HG03457 (cell line): ENCODE results near the gene ATP2B3.
A peak's percentile ranks its signal among the peaks of the same experiment; 100 is the strongest.

ENCODE experiments used
- ATAC-seq: cut with Tn5 transposase; IDR thresholded peaks from one replicate; pipeline ENCODE4 v1.9.1; 2021; ENCODE audit warnings: moderate number of reproducible peaks; ENCODE audit not compliant: unreplicated experiment

ATP2B3 gene

DNA sequence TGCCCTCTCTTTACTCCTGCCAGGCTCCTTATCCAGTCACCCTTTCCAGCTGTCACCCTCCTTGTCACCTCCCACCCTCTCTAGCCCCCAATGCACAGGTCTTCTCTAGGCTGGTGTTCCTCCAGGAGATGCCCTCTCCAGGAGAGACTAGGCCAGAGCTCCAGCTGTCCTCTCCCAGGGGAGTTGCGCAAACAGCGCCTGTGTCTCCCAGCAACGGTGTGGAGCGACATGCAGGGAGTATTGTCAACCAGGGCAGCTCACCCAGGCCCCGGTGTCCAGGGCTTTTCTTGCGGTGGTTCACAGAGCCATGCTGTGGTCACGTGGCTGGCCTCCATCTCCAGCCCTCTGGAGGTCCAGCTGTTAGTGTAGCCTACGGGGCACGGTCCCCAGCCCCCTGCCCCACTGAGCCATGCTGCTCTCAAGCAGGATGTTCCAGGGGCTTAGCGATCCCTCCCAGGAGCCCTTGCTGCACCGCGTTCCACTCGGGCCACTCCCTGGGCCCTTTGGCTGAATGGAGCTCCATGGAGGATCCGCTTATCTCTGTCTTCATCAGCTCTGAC lies 46.7 kb downstream of the ATP2B3 start:
- ATAC-seq, result no peak

DNA sequence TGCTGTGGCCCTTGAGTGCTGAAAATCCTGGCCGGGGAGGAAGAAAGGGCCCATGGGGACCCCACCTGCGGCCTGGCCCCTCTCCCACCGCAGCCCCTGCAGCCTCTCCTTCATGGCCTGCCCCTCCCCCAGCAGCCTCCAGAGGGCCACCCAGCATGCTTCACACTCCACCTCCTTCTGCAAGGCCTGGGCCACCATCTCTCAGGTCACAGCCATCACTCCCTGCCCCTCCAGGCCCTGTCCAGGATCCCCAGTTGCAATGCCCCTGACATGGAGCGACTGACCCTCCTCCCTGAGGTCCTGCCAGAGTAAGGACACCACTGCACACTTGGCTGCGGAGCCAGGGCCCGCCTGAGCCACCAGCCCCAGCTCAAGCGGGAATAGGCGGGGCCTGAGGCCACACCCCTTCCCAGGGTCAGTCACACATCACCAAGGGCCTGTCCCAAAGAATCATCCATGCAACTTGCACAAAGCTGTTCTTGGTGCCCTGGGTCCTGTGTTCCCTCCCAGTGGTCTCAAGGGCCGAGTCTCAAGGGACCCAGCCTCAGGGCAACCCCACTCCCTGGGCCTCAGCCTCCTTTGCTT lies 48.6 kb downstream of the ATP2B3 start:
- no peak for ATAC-seq

DNA sequence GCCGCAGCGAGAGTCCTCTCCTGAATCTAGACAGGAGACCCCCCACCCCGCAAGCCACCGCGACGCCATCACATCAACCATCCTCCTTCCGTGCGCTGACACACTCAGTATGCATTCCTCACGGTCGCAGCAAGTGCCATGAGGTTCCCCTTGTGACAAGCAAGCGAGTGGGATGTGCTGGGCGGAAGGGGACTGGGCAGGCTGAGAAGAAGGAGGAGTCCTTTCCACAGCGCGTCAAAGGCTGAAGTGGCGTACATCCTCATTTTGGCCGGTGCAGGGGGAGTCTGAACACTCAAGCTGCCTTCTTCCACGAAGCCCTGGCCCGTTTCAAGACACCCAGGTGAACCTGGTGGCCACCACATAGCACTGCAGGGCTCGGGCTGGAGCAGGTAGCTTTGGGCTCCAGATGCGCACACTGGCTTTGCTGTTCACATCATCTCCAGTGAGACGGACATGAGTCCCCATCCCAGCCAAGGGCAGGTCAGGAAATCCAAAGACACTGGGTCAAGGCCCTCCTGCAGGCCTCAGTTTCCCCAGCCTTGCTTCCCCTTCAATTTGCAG lies 51.1 kb downstream of the ATP2B3 start:
- no peak for ATAC-seq

DNA sequence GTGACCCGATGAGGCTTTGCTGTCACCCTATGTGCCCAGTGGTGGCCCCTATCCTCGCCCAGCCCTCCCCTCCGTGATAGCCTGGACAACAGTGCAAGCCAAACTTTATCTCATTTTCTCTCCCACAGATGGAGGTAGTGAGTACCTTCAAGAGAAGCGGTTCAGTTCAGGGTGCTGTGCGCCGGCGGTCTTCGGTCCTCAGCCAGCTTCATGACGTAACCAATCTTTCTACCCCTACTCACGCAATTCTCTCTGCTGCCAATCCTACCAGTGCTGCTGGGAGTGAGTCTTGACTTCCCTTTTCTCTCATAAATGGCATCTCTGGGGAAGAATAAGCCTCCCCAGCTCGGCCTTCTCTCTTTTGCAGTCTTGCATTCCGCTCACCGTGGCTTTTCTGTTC lies 52.0 kb downstream of the ATP2B3 start:
- no peak for ATAC-seq

DNA sequence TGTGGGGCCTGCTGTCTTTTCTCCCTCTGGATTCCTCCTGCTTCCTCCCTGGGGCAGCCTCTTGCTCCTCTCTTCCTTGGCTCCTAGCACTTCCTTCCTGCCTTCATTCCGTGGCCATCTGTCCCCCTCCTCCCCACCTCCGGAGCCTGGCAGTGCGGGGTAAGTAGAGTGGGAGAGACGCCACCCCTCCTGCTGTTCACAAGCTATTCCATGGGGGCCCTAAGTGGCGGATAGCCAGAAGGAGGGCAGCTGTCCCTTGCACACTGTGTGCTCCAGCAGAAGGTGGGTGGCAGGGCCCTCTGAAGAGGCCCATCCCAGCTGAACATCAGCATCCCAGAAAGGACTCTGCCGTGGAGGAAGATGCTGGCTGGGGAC lies 54.1 kb downstream of the ATP2B3 start:
- ATAC-seq, result no peak

DNA sequence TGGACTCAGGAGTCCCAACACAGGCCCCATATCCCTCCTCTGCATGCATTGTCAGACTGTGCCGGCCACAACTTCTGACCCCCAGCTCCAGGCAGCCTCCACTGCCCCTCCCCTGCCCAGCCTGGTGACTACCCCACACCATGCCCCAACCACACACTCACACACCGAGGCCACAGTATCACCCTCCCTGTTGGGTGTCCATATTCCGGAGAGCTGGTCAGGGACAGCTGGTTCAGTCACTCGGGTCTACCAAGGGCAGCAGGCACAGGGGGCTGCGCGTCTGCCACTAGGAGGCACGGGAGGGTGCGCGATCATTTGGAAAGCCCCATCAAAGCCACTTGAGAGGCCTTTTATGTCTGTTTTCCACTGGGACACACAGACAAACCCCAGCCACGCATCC lies 55.2 kb downstream of the ATP2B3 start:
- no peak for ATAC-seq

DNA sequence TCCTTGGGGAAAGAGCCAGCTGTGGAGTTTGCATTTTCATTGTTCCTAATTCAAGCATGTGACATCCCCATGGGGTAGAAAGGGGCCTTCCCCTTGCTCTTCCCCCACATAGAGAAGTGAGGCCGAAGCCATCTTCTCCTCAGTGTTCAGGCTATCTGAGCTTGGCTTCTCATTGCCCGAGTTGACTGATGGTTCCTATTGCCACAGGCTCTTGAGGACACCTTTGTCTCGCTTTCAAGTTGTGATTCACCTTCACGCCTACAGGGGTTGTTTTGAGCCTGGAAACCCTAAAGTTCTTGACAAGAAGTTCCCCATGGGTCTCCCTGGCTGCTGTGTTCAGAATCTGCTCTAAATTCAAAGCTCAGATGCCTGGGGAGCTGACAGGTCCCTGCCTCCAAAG lies 56.5 kb downstream of the ATP2B3 start:
- ATAC-seq, result no peak

DNA sequence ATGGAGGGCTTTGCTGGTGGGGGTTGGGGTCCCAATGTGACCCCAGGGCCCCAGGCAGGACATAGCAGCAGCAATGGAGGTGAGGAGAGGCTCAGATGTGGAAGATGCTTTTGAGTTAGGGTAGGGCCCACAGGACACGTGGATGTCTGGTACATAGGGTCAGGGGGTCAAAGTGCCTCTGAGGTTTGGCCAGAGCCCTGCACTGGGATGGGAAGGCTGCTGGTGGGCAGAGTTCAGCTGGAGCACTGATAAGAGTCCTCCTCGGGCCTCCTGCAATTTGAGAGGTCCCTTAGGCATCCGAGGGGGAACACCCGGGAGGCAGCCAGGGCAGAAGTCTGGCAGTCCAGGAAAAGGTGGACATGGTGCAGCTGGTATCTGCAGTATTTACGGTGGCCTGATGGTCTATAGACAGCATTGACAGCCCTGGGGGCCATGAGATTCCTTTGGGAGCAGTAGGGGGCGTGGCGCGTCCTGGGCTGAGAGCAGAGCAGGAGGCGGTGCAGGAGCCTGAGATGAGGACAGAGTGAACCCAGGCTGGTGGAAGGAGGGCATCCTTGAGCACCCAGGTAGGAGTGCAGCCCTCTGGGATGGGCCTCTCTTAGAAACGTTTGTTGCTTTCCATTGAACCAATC lies 58.9 kb downstream of the ATP2B3 start:
- ATAC-seq, result no peak

DNA sequence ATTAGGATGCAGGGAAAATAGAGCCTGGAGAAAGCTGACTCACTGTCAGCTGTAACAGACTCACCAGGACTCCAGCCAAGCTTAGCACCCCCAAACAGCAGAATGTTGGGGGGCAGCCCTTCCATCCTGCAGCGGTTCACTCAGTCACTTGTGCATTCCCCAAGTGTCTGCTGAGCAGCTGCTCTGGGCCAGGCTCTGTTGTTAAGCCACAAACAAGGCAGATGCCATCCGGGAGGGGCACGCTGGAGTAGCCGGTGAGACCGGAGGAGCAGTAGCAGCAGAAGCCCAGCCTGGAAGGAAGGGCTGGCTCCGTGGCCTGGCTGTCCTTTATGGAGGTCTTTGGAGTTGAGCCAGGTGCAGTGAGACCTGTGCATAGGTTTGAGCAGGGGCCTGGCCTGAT lies 59.5 kb downstream of the ATP2B3 start:
- ATAC-seq, result no peak

DNA sequence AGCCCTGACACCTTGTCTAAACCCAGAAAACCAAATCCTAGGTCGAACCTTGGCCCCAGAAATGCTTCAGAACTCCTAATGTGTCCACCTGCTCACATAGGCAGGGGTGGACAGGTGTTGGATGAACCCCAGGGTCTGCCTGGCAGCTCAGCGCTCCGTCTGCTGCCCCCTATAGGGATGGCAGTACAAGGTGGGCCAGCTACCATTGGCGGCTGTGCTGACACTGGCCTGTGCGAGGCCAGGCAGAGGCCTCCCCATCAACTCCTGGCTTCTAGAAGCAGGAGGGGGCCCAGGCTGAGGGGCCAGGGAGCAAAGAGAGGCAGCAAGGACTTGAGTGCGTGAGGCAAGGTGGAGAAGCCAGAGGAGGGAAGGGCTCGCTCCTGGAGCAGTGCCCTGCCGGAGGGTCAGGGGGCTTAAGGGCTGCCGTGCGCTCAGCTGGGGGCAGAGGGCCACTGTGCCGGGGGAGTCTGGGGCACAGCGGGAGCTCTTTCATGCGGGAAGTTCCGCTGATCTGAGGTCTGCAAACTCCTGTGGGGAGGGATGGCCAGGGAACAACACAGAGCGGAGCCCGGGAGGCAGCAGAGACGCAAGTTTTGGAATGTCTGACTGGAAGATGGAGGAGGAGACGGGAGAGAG lies 60.9 kb downstream of the ATP2B3 start:
- no peak for ATAC-seq

DNA sequence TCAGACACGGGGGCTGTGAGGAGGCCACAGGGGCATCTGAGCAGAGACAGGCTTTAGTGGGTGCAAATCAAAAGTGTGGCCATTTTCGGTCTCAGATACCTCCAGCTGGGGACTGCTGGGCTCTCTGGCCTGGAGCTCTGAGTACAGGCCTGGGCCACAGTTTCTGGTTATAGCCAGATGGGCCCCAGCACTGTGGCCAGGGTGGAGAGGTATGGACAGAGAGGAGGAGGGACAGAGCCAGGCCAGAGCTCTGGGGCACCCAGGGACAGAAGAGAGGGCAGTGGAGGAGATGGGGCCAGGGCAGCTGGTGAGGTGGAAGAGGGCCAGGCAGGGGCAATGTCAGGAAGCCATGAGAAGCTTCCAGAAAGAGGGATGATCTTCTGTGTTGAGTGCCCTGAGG lies 61.4 kb downstream of the ATP2B3 start:
- no peak for ATAC-seq

DNA sequence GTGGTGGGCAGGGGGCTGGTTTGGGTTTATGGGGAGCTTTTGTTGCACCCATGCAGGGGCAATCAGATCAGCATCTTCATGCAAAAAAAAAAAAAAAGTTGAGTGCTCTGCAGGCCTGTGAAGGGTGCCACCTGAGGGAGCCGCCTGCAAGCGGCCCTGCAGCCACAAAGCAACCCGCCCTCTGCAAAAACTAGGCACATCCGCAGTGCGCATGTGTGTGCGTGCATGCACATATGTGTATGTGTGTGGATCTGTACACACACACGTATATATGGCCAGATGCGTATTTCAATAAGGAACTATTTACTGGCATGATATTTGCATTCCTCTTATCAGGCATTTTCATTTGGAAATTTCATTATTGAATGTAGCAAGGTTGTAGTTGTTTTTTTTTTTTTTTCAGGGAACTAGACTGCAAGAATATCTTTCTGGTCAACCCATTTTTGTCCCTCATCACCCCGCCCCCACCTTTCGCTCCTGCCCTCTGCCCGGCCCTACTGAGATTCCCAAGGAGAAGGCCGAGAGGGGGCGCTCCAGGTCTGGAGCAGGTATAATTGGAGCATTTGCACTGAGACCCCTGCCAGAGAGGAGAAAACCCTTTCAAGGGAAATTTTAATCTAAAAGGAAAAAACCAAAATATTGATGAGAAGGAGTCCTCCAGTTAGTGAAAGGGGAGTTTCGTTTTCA lies 63.4 kb downstream of the ATP2B3 start:
- no peak for ATAC-seq

DNA sequence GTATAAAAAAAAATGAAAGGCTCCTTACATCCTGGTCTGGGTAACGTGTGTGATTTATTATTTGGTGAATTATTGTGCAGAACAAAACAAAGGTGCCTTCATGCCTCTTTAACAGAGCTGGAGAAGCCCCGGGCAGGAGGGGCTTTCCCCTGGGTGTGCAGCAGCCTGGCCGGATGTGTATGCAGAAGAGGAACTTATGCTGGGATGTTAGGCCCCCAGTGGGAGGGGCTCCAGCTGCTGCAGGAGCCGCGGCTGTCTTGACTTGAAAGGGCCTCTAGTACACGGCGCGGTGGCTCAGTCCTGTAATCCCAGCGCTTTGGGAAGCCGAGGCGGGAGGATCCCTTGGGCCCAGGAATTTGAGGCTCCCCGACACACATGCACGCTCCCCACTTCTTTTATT lies 65.5 kb downstream of the ATP2B3 start:
- ATAC-seq, result peak; percentile 98

DNA sequence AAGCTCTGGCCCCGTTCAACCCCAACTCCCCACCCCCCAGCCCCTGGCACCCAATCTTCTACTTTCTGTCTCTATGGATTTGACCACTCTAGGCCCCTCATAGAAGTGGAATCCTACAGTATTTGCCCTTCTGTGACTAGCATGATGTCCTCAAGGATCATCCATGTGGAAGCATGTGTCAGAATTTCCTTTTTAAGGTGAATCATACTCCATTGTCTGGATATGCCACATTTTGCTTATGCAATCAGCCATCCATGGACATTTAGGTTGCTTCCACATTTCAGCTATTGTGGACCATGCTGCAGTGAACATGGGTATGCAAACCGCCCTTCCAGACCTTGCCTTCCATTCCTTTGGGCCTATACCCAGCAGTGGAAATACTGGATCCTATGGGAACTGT lies 66.0 kb downstream of the ATP2B3 start:
- ATAC-seq, result no peak

DNA sequence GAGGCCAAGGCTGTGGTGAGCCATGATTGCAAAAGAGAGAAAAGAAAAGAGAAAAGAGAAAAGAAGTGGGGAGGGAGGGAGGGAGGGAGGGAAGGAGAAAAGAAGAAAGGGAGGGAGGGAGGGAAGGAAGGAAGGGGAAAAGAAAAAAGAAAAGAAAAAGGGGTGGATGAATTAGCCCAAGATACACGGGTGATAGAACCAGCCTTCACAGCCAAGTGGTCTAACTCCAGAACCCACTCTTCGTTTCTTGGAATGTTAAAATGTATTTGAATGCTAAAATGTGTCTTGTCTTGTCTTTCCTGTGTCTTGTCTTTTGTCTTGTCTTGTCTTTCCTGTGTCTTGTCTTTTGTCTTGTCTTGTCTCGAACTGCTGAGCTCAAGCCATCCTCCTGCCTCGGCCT lies 68.4 kb downstream of the ATP2B3 start:
- ATAC-seq, result no peak

DNA sequence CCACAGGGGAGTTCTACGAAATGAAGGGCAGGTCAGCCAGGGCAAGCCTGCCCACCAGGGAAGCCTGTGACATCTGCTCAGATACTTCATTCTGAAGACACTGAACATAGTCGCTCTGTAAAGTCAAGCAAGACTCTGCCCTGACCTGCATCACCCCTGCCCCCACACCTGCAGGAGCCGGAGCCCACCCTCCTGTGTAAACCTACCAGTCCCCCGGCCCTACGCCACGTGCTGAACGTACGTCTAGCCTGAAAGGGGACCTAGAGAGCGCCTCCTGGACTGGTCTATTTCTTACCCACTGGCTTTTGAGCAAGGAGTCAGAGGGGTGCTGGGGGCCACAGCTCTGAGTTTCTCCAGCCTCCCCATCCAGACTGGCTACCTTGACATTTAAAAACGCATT lies 69.9 kb downstream of the ATP2B3 start:
- ATAC-seq, result no peak

DNA sequence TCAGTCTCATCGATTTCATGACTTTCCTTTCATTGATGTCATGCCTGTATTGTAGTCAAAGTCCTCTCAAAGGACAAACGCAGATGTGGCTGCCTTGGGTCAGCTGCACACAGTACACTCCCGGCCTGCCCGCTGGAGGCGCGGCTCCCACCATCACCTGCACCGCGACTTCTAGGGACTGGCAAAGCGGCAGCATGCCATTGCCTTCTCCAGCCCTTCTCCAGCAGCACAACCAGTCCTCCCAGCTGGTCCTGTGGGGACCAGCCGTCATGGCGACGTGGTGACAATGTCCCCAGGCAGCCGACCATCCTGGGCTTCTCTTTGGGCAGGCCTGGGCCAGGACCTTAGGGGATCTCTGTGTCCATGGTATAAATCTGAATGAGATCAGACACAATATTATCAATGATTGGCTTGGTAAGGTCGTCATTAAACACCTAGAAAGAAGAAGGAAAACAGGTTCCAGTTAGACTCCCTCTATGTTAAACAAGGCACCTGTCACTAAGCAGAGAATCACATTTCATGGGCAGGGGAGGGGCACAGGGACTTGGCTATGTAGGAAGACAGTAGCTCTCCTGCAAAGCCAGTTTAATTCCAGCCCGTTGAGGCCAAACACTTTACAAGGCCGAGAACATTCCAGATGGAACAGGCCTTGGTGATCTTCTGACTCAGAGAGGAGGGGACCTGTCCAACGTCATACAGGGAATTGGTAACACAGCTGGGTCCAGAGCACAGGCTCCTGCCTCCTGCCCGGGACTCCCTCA lies 70.8 kb downstream of the ATP2B3 start:
- no peak for ATAC-seq

DNA sequence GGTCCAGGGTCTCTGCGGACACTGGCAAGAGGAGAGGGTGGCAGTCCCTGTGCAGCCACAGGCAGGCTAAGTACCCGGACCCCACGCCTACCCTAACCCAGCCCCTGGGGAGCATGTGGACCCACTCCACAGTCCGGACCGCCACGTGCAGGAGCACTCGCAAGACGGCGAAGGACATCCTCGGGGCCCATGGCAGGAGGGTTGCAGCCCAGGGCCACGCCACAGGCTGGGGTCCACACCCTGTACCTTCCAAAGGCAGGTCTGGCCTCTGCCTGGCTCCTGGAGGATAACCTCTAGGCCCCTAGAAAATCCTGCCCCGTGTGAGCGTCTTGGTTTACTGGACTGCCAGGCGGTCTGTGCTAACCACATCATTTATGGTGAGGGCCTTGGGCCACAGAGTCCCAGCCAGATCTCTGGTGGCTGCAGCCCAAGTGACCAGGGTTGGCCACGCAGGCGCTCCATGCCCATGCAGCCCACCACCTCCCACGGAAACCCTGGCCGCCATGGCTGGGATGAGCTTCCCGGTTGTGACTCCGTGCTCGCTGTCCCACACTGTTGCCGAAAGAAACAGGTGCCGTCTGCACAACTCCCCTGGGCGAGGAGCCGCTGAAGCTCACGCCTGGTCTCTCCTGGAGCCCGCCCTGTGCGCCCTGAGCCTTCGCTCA lies 71.5 kb downstream of the ATP2B3 start:
- no peak for ATAC-seq

DNA sequence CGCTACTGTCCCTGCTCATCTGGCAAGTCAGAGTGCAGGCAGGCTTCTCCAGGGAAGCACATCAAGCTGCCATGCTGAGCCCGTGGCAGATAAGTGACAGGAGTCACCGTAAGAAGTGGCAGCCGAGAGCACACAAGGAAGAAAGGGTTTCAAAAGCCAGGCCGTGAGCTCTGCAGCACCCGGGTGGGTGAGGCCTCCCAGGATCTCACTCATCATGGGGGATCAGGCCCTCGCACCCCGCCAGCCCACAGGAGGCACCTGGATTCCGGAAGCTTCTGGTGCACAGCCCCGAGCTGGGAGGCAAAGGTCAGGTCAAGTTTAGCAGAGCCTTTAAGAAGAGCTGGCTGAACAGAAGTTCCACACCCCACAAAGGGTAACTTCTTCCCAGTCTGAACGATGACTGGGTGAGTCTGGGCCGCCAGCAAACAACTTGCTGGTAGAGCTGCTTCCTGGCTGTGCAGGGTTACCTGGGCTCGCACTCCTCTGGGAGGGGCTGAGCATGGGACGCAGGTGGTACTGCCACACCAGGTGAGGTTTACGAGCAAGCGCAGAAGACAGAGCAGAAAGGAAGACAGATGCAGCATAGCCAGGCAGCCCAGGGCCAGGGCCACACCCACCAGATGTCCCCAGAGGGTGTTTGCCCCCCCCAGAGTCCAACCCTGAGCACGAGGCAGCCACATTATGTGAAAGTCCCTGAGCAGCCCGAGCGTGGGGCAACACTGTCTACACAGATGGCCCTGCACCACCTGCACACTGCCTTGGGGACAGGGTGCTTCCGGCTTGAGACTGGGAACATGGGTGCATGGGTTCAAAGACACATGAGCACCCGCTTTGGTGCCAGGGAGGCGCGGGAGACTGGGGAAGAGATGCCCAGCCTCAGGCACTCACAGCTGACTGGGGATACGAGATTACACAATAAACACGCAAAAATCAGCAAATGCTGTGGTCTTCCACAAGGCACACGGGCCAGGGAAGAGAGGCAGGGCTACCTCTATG lies 73.8 kb downstream of the ATP2B3 start:
- no peak for ATAC-seq
